MM.1S (cell line): ENCODE data around the gene ZNF566.

ENCODE experiments used
- DNase-seq: peaks from one replicate; pipeline ENCODE4 v3.0.0-alpha.2; 2015
- H2AFZ ChIP-seq: fragments of 300-600 bp; sonication (generic); 2 replicates; pipeline ENCODE4 v1.6.0; 2016; ENCODE audit warnings: antibody characterized with exemption, low read length
- H3F3A ChIP-seq: fragments of 300-600 bp; sonication (generic); 2 replicates; pipeline ENCODE4 v1.6.1; 2016; ENCODE audit warnings: mild to moderate bottlenecking, antibody characterized with exemption, low read length, moderate library complexity, mixed read lengths; ENCODE audit not compliant: insufficient read depth
- H3K27ac ChIP-seq: fragments of 300-600 bp; sonication (generic); 2 replicates; pipeline ENCODE4 v1.5.1; 2016; ENCODE audit warnings: mild to moderate bottlenecking, low read length
- H3K27me3 ChIP-seq: fragments of 300-600 bp; sonication (generic); replicated peaks from 2 replicates; pipeline ENCODE4 v1.6.0; 2016; ENCODE audit warnings: low read length; ENCODE audit not compliant: insufficient read depth
- H3K36me3 ChIP-seq: fragments of 300-600 bp; sonication (generic); replicated peaks from 2 replicates; pipeline ENCODE4 v1.6.1; 2016; ENCODE audit warnings: mild to moderate bottlenecking, low read length, mixed read lengths; ENCODE audit not compliant: insufficient read depth
- H3K4me1 ChIP-seq: fragments of 300-600 bp; sonication (generic); 2 replicates; pipeline ENCODE4 v1.6.1; 2016; ENCODE audit warnings: low read length, mixed read lengths
- H3K4me2 ChIP-seq: fragments of 300-600 bp; sonication (generic); 2 replicates; pipeline ENCODE4 v1.6.0; 2016; ENCODE audit warnings: low read depth, low read length
- H3K4me3 ChIP-seq: fragments of 300-600 bp; sonication (generic); 2 replicates; pipeline ENCODE4 v1.5.1; 2016; ENCODE audit warnings: low read length, mixed read lengths
- H3K79me2 ChIP-seq: fragments of 300-600 bp; sonication (generic); 2 replicates; pipeline ENCODE4 v1.6.1; 2016; ENCODE audit warnings: mixed run types, low read length, mixed read lengths
- H3K9ac ChIP-seq: fragments of 300-600 bp; sonication (generic); 2 replicates; pipeline ENCODE4 v1.6.1; 2016; ENCODE audit warnings: low read length, mixed read lengths
- H3K9me2 ChIP-seq: fragments of 300-600 bp; sonication (generic); replicated peaks from 2 replicates; pipeline ENCODE4 v1.6.1; 2016; ENCODE audit warnings: mild to moderate bottlenecking, low read length, mixed read lengths; ENCODE audit not compliant: insufficient read depth
- H3K9me3 ChIP-seq: fragments of 300-600 bp; sonication (generic); replicated peaks from 2 replicates; pipeline ENCODE4 v1.6.1; 2016; ENCODE audit warnings: mild to moderate bottlenecking, low read length, mixed read lengths; ENCODE audit not compliant: insufficient read depth
- H4K20me1 ChIP-seq: fragments of 300-600 bp; sonication (generic); 2 replicates; pipeline ENCODE4 v1.6.1; 2016; ENCODE audit warnings: mild to moderate bottlenecking, low read length, moderate library complexity, mixed read lengths; ENCODE audit not compliant: insufficient read depth
- CTCF ChIP-seq: fragments of 300-600 bp; sonication (generic); IDR thresholded peaks from 2 replicates; pipeline ENCODE4 v1.5.1; 2016; ENCODE audit warnings: antibody characterized with exemption, low read length, mixed read lengths
- EZH2 ChIP-seq: fragments of 300-600 bp; sonication (generic); optimal IDR thresholded peaks from 2 replicates; pipeline ENCODE3; 2017; ENCODE audit warnings: low read depth, mild to moderate bottlenecking, antibody characterized with exemption, low read length, mixed read lengths
- EZH2phosphoT487 ChIP-seq: fragments of 300-600 bp; sonication (generic); IDR thresholded peaks from 2 replicates; pipeline ENCODE4 v1.6.1; 2018; ENCODE audit warnings: antibody characterized with exemption, low read length

The ZNF566 gene

DNA sequence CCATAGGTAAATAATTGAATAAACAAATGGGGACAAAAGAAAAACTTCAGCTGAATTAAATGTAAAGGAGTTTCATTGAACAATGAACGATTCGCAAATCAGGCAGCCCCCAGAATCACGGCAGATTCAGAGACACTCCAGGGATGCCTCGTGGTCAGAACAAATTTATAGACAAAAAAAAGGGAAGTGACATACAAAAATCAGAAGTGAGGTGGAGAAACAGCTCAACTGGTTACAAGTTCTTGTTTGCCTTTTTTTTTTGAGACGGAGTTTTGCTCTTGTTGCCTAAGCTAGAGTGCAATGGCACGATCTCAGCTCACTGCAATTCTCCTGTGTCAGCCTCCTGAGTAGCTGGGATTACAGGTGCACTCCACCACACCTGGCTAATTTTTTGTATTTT, 5.7 kb downstream of the ZNF566 start:
- no peak for DNase-seq
- H3K27me3 ChIP-seq = no peaks in the 10 kb centered on the region
- H3F3A ChIP-seq = no peaks in the 10 kb centered on the region
- no peak overlapping the region for H3K4me3 ChIP-seq
- H3K4me2 ChIP-seq = no peak overlapping the region
- no peaks in the 10 kb centered on the region for H3K4me1 ChIP-seq
- no peaks in the 10 kb centered on the region for H3K36me3 ChIP-seq
- H3K9ac ChIP-seq = no peak overlapping the region
- H3K9me2 ChIP-seq = no peaks in the 10 kb centered on the region
- TF ChIP-seq EZH2 (no peak), EZH2phosphoT487 (no peak), CTCF (no peak)
- H3K27ac ChIP-seq = no peak overlapping the region
- no peaks in the 10 kb centered on the region for H3K9me3 ChIP-seq
- H2AFZ ChIP-seq = no peak overlapping the region
- H3K79me2 ChIP-seq = no peaks in the 10 kb centered on the region
- no peaks in the 10 kb centered on the region for H4K20me1 ChIP-seq

DNA sequence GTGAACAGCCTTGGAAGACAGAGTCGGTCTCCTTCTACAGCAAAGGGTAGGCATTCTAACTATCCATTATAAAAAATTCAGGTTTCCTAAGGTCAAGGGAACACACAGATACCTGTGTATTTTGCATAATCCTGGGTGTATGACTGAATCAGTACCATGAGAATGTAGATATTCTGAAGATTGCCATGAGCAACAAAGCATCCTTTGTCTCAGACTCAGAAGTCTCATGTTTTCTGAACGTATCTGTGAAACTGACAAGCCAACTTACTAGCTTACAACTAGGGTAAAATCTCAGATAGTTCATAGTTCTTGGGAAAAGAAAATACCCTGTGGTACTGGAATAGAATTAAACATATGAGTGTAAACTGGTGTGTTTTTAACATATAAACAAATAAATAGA, 6.5 kb downstream of the ZNF566 start:
- no peaks in the 10 kb centered on the region for H3K9me2 ChIP-seq
- H3K27me3 ChIP-seq = no peaks in the 10 kb centered on the region
- no peak overlapping the region for H3K4me2 ChIP-seq
- H3F3A ChIP-seq = no peaks in the 10 kb centered on the region
- H3K27ac ChIP-seq = no peak overlapping the region
- no peak overlapping the region for H2AFZ ChIP-seq
- no peaks in the 10 kb centered on the region for H3K79me2 ChIP-seq
- no peaks in the 10 kb centered on the region for H3K9me3 ChIP-seq
- H3K4me1 ChIP-seq = no peaks in the 10 kb centered on the region
- H3K36me3 ChIP-seq = no peaks in the 10 kb centered on the region
- no peak for DNase-seq
- H4K20me1 ChIP-seq = no peaks in the 10 kb centered on the region
- H3K4me3 ChIP-seq = no peak overlapping the region
- TF ChIP-seq EZH2phosphoT487 = no peak
- TF ChIP-seq CTCF = no peak
- no peak for TF ChIP-seq EZH2
- H3K9ac ChIP-seq = no peak overlapping the region

DNA sequence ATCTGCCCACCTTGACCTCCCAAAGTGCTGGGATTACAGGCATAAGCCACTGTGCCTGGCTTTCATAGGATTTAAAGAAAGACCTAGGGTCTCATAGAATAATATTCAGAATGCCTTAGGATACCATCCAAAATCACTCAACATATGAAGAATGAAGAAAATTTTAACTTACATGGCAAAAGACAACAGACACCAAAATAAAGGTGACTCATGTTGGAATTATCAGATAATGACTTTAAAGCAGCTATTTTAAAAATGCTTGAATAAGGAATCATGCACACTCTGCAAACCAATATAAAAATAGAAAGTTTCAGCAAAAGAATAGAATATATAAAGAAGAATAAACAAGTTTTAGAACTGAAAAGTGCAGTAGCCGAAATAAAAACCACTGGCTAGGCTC, 29.3 kb downstream of the ZNF566 start:
- DNase-seq = no peak
- Histone ChIP-seq H3K9me2 (no peaks in the 10 kb centered on the region), H3K79me2 (no peaks in the 10 kb centered on the region), H3F3A (no peaks in the 10 kb centered on the region), H3K27me3 (no peaks in the 10 kb centered on the region), H3K36me3 (no peaks in the 10 kb centered on the region), H4K20me1 (no peaks in the 10 kb centered on the region), H3K9ac (no peak overlapping the region), H3K9me3 (no peaks in the 10 kb centered on the region), H3K4me2 (no peak overlapping the region), H2AFZ (no peak overlapping the region), H3K27ac (no peak overlapping the region), H3K4me1 (no peaks in the 10 kb centered on the region), H3K4me3 (no peak overlapping the region)
- TF ChIP-seq CTCF = no peak
- no peak for TF ChIP-seq EZH2
- no peak for TF ChIP-seq EZH2phosphoT487

- H3K27me3 ChIP-seq = no peaks in the 10 kb centered on the region
- no peaks in the 10 kb centered on the region for H3K79me2 ChIP-seq
- no peak overlapping the region for H3K27ac ChIP-seq
- no peak overlapping the region for H2AFZ ChIP-seq
- H3K9me2 ChIP-seq = no peaks in the 10 kb centered on the region
- no peaks in the 10 kb centered on the region for H4K20me1 ChIP-seq
- H3K9me3 ChIP-seq = no peaks in the 10 kb centered on the region
- H3F3A ChIP-seq = no peaks in the 10 kb centered on the region
- H3K36me3 ChIP-seq = no peaks in the 10 kb centered on the region
- no peak overlapping the region for H3K4me2 ChIP-seq
- H3K9ac ChIP-seq = no peak overlapping the region
- DNase-seq = no peak
- H3K4me1 ChIP-seq = no peaks in the 10 kb centered on the region
- no peak for TF ChIP-seq EZH2phosphoT487
- no peak for TF ChIP-seq EZH2
- TF ChIP-seq CTCF = no peak
- H3K4me3 ChIP-seq = no peak overlapping the region
Observed at GRCh38 chr19:36456831-36457230, 32.5 kb downstream of the ZNF566 start.
